Measurements from ENCODE around the gene RAB1B.
"Not testable (repeated sequence)": the region's sequence is repeated elsewhere in the genome, so short reads cannot be mapped to it uniquely, and the experiment has no call there.

RAB1B gene

GRCh38 chr11:66293777-66294625, 25.6 kb downstream of the RAB1B start:
- Histone ChIP-seq H3K9ac (ENCODE audit: low read depth, low read length) (no peak overlapping the region), H3K4me3 (ENCODE audit: low read length) (no peak overlapping the region), H3K9me3 (ENCODE audit: insufficient read depth, low read depth, low read length) (no peaks in the 10 kb centered on the region), H3K4me1 (ENCODE audit: insufficient read depth, low read length) (peaks cover 6% of the 10 kb centered on the region; the same call in 1 of the 2 replicates), H3K27me3 (ENCODE audit: insufficient read depth, low read length) (peaks cover 50% of the 10 kb centered on the region), H3K36me3 (ENCODE audit: insufficient read depth, low read depth, low read length) (no peaks in the 10 kb centered on the region), H3K27ac (ENCODE audit: low read length) (no peak overlapping the region)

GRCh38 chr11:66294626-66295620, 26.5 kb downstream of the RAB1B start:
- H3K9ac ChIP-seq (ENCODE audit: low read depth, low read length) = no peak overlapping the region
- H3K36me3 ChIP-seq (ENCODE audit: insufficient read depth, low read depth, low read length) = no peaks in the 10 kb centered on the region
- H3K4me1 ChIP-seq (ENCODE audit: insufficient read depth, low read length) = peaks cover 3% of the 10 kb centered on the region; the same call in 1 of the 2 replicates
- no peak overlapping the region for H3K4me3 ChIP-seq (ENCODE audit: low read length)
- no peaks in the 10 kb centered on the region for H3K9me3 ChIP-seq (ENCODE audit: insufficient read depth, low read depth, low read length)
- H3K27ac ChIP-seq (ENCODE audit: low read length) = no peak overlapping the region
- peaks cover 46% of the 10 kb centered on the region for H3K27me3 ChIP-seq (ENCODE audit: insufficient read depth, low read length)

- Histone ChIP-seq H3K9me3 (ENCODE audit: insufficient read depth, low read depth, low read length) (no peaks in the 10 kb centered on the region), H3K36me3 (ENCODE audit: insufficient read depth, low read depth, low read length) (no peaks in the 10 kb centered on the region), H3K27ac (ENCODE audit: low read length) (no peak overlapping the region), H3K4me3 (ENCODE audit: low read length) (no peak overlapping the region), H3K27me3 (ENCODE audit: insufficient read depth, low read length) (peaks cover 20% of the 10 kb centered on the region), H3K4me1 (ENCODE audit: insufficient read depth, low read length) (peaks cover 3% of the 10 kb centered on the region; the same call in 1 of the 2 replicates), H3K9ac (ENCODE audit: low read depth, low read length) (no peak overlapping the region)
Measured at GRCh38 chr11:66297610-66298009, 29.2 kb downstream of the RAB1B start.

- Histone ChIP-seq H3K9me3 (ENCODE audit: insufficient read depth, low read depth, low read length) (no peaks in the 10 kb centered on the region), H3K27me3 (ENCODE audit: insufficient read depth, low read length) (peaks cover 5% of the 10 kb centered on the region; the same call in 1 of the 2 replicates), H3K27ac (ENCODE audit: low read length) (no peak overlapping the region), H3K4me1 (ENCODE audit: insufficient read depth, low read length) (peaks cover 3% of the 10 kb centered on the region; the same call in 1 of the 2 replicates), H3K4me3 (ENCODE audit: low read length) (no peak overlapping the region), H3K36me3 (ENCODE audit: insufficient read depth, low read depth, low read length) (no peaks in the 10 kb centered on the region), H3K9ac (ENCODE audit: low read depth, low read length) (no peak overlapping the region)
Measured at GRCh38 chr11:66299186-66299585, 30.7 kb downstream of the RAB1B start.

- Histone ChIP-seq H3K36me3 (ENCODE audit: insufficient read depth, low read depth, low read length) (no peaks in the 10 kb centered on the region), H3K27ac (ENCODE audit: low read length) (no peak overlapping the region), H3K4me3 (ENCODE audit: low read length) (no peak overlapping the region), H3K9ac (ENCODE audit: low read depth, low read length) (no peak overlapping the region), H3K9me3 (ENCODE audit: insufficient read depth, low read depth, low read length) (no peaks in the 10 kb centered on the region), H3K27me3 (ENCODE audit: insufficient read depth, low read length) (peaks cover 2% of the 10 kb centered on the region; the same call in 1 of the 2 replicates), H3K4me1 (ENCODE audit: insufficient read depth, low read length) (no peaks in the 10 kb centered on the region; the same call in 1 of the 2 replicates)
Measured at GRCh38 chr11:66302656-66303055, 34.2 kb downstream of the RAB1B start.

- no peaks in the 10 kb centered on the region for H3K9me3 ChIP-seq (ENCODE audit: insufficient read depth, low read depth, low read length)
Measured at GRCh38 chr11:66309475-66309874, 41.0 kb downstream of the RAB1B start.

GRCh38 chr11:66310324-66310723, 41.9 kb downstream of the RAB1B start:
- Histone ChIP-seq H3K36me3 (ENCODE audit: insufficient read depth, low read depth, low read length) (no peaks in the 10 kb centered on the region), H3K27me3 (ENCODE audit: insufficient read depth, low read length) (peaks cover 8% of the 10 kb centered on the region; the same call in 1 of the 2 replicates), H3K27ac (ENCODE audit: low read length) (no peak overlapping the region), H3K9me3 (ENCODE audit: insufficient read depth, low read depth, low read length) (no peaks in the 10 kb centered on the region), H3K4me3 (ENCODE audit: low read length) (no peak overlapping the region), H3K4me1 (ENCODE audit: insufficient read depth, low read length) (peaks cover 5% of the 10 kb centered on the region; the same call in 1 of the 2 replicates), H3K9ac (ENCODE audit: low read depth, low read length) (no peak overlapping the region)

More at GRCh38 chr11:66309475-66309874, 41.0 kb downstream of the RAB1B start:
- peaks cover 5% of the 10 kb centered on the region; the same call in 1 of the 2 replicates for H3K4me1 ChIP-seq (ENCODE audit: insufficient read depth, low read length)
- H3K27ac ChIP-seq (ENCODE audit: low read length) = no peak overlapping the region
- H3K4me3 ChIP-seq (ENCODE audit: low read length) = no peak overlapping the region
- no peak overlapping the region; the same call in 1 of the 2 replicates for H3K9ac ChIP-seq (ENCODE audit: low read depth, low read length)
- H3K27me3 ChIP-seq (ENCODE audit: insufficient read depth, low read length) = peaks cover 7% of the 10 kb centered on the region; the same call in 1 of the 2 replicates
- no peaks in the 10 kb centered on the region for H3K36me3 ChIP-seq (ENCODE audit: insufficient read depth, low read depth, low read length)

GRCh38 chr11:66310803-66311440, 42.5 kb downstream of the RAB1B start:
- H3K9ac ChIP-seq (ENCODE audit: low read depth, low read length); H3K4me3 ChIP-seq (ENCODE audit: low read length); H3K9me3 ChIP-seq (ENCODE audit: insufficient read depth, low read depth, low read length); H3K27ac ChIP-seq (ENCODE audit: low read length); H3K4me1 ChIP-seq (ENCODE audit: insufficient read depth, low read length); H3K36me3 ChIP-seq (ENCODE audit: insufficient read depth, low read depth, low read length): not testable (repeated sequence)
- peaks cover 14% of the 10 kb centered on the region for H3K27me3 ChIP-seq (ENCODE audit: insufficient read depth, low read length)

- Histone ChIP-seq H3K9ac (ENCODE audit: low read depth, low read length) (peak overlapping the region; percentile 65; the same call in 1 of the 2 replicates), H3K36me3 (ENCODE audit: insufficient read depth, low read depth, low read length) (no peaks in the 10 kb centered on the region), H3K27me3 (ENCODE audit: insufficient read depth, low read length) (peaks cover 20% of the 10 kb centered on the region), H3K9me3 (ENCODE audit: insufficient read depth, low read depth, low read length) (no peaks in the 10 kb centered on the region), H3K4me3 (ENCODE audit: low read length) (peak overlapping the region; percentile 90; the same call in 1 of the 2 replicates), H3K4me1 (ENCODE audit: insufficient read depth, low read length) (peaks cover 5% of the 10 kb centered on the region; the same call in 1 of the 2 replicates), H3K27ac (ENCODE audit: low read length) (no peak overlapping the region)
Measured at GRCh38 chr11:66311470-66311964, 43.1 kb downstream of the RAB1B start.

- Histone ChIP-seq H3K4me3 (ENCODE audit: low read length) (peak overlapping the region; percentile 90), H3K4me1 (ENCODE audit: insufficient read depth, low read length) (peaks cover 5% of the 10 kb centered on the region; the same call in 1 of the 2 replicates), H3K9me3 (ENCODE audit: insufficient read depth, low read depth, low read length) (no peaks in the 10 kb centered on the region), H3K27me3 (ENCODE audit: insufficient read depth, low read length) (peaks cover 22% of the 10 kb centered on the region), H3K36me3 (ENCODE audit: insufficient read depth, low read depth, low read length) (no peaks in the 10 kb centered on the region), H3K27ac (ENCODE audit: low read length) (no peak overlapping the region), H3K9ac (ENCODE audit: low read depth, low read length) (peak overlapping the region; percentile 65; the same call in 1 of the 2 replicates)
Measured at GRCh38 chr11:66311965-66312548, 43.6 kb downstream of the RAB1B start.

All from iPS-20b (cell line).